Endothelial cell of umbilical vein (primary cell): ENCODE results near the gene FILIP1L. TPM values are rescaled to one million over a fixed set of nuclear protein-coding genes. Genes with fewer than 3 reads are reported as not detected.

Experiments
- BruUV-seq: library from RNA; stranded (reverse); fragments of 400-500 nt; replicated peaks from 2 replicates; lab custom pipeline; 2021; lab: Mats Ljungman, UMichigan
- CTCF ChIA-PET: fragments of 300-600, 350-600 bp; sonication (Branson Sonifier 250); formaldehyde crosslinking; loops from one replicate; lab custom pipeline; 2021; ENCODE audit warnings: antibody characterized with exemption, inconsistent platforms; lab: Charles Lee
- POLR2A ChIA-PET: fragments of 300-600, 350-600 bp; sonication (Branson Sonifier 250); formaldehyde crosslinking; loops from one replicate; lab custom pipeline; 2021; ENCODE audit warnings: antibody characterized with exemption, inconsistent platforms; lab: Charles Lee
- DNase-seq: peaks from one replicate; pipeline ENCODE4 v3.0.0-alpha.2; 2011; ENCODE audit warnings: low read depth, low spot score
- FAIRE-seq: peaks from 2 replicates; lab custom pipeline; 2011; peaks lifted over from hg19 to GRCh38; lab: Jason Lieb, UNC
- H2AFZ ChIP-seq: 2 replicates; pipeline ENCODE4 v1.6.0; 2012; ENCODE audit warnings: low read depth, low read length, control low read depth, inconsistent platforms
- H3K27ac ChIP-seq: 2 replicates; pipeline ENCODE4 v1.5.1; 2011; ENCODE audit warnings: low read depth, mild to moderate bottlenecking, control low read depth, low read length, moderate library complexity; ENCODE audit not compliant: insufficient read depth
- H3K27me3 ChIP-seq, 2 experiments: 2 replicates each; pipeline versions ENCODE4 v1.6.0 to v1.6.1; 2011; ENCODE audit warnings: low read length in 2 of 2, mixed read lengths in 1 of 2; ENCODE audit not compliant: control insufficient read depth in 2 of 2, insufficient read depth in 2 of 2
- H3K36me3 ChIP-seq, 2 experiments: 2 replicates in 1 of 2; 3 replicates in 1 of 2; pipeline ENCODE4 v1.5.1; 2011; ENCODE audit warnings: low read length in 2 of 2, mild to moderate bottlenecking in 1 of 2, moderate library complexity in 1 of 2; ENCODE audit not compliant: control insufficient read depth in 2 of 2, insufficient read depth in 2 of 2; ENCODE audit errors: extremely low read depth in 1 of 2
- H3K4me1 ChIP-seq: 3 replicates; pipeline ENCODE4 v1.5.1; 2011; ENCODE audit warnings: mild to moderate bottlenecking, low read length; ENCODE audit not compliant: control insufficient read depth, insufficient read depth; ENCODE audit errors: extremely low read depth
- H3K4me2 ChIP-seq: 2 replicates; pipeline ENCODE4 v1.6.1; 2011; ENCODE audit warnings: low read length, control low read depth, mixed read lengths; ENCODE audit not compliant: insufficient read depth
- H3K4me3 ChIP-seq, 3 experiments: fragments of 200-600 bp in 1 of 3; sonication (generic), shearing (Covaris generic) in 1 of 3; replicated peaks in 1 of 3; 2 replicates each; pipeline ENCODE4 v1.5.1; 2011 to 2016; ENCODE audit warnings: control low read depth in 3 of 3, low read length in 3 of 3, mild to moderate bottlenecking in 2 of 3, inconsistent platforms in 1 of 3, low read depth in 1 of 3, moderate library complexity in 1 of 3; ENCODE audit not compliant: insufficient read depth in 1 of 3
- H3K79me2 ChIP-seq: 2 replicates; pipeline ENCODE4 v1.6.0; 2012; ENCODE audit warnings: low read length, inconsistent platforms; ENCODE audit not compliant: control insufficient read depth, insufficient read depth
- H3K9ac ChIP-seq: replicated peaks from 2 replicates; pipeline ENCODE3; 2011; ENCODE audit warnings: low read length, control low read depth; ENCODE audit not compliant: insufficient read depth; ENCODE audit errors: extremely low read depth
- H3K9me1 ChIP-seq: replicated peaks from 3 replicates; pipeline ENCODE4 v1.6.0; 2011; ENCODE audit warnings: mild to moderate bottlenecking, low read length; ENCODE audit not compliant: control insufficient read depth, insufficient read depth; ENCODE audit errors: extremely low read depth
- H3K9me3 ChIP-seq: replicated peaks from 2 replicates; pipeline ENCODE4 v1.5.1; 2012; ENCODE audit warnings: low read length, inconsistent platforms; ENCODE audit not compliant: control insufficient read depth, insufficient read depth
- H4K20me1 ChIP-seq: replicated peaks from 2 replicates; pipeline ENCODE3; 2011; ENCODE audit warnings: mild to moderate bottlenecking, low read length; ENCODE audit not compliant: control insufficient read depth, insufficient read depth; ENCODE audit errors: extremely low read depth
- CTCF ChIP-seq, 2 donors: IDR thresholded peaks; 1 replicate in 1 of 2; 2 replicates in 1 of 2; pipeline ENCODE4 v1.5.1; 2011; ENCODE audit warnings: low read length in 2 of 2, mild to moderate bottlenecking in 2 of 2, moderate library complexity in 2 of 2, control low read depth in 1 of 2, inconsistent platforms in 1 of 2, low read depth in 1 of 2; ENCODE audit not compliant: insufficient read depth in 1 of 2; ENCODE audit errors: extremely low read depth in 1 of 2
- EZH2 ChIP-seq: IDR thresholded peaks from 2 replicates; pipeline ENCODE4 v1.6.1; 2012; ENCODE audit warnings: borderline replicate concordance, low read depth, mild to moderate bottlenecking, moderate library complexity, low read length, inconsistent platforms; ENCODE audit not compliant: severe bottlenecking
- FOS ChIP-seq: IDR thresholded peaks from 2 replicates; pipeline ENCODE4 v1.6.1; 2011; ENCODE audit warnings: mild to moderate bottlenecking, low read length, moderate library complexity, borderline replicate concordance; ENCODE audit not compliant: insufficient read depth
- GATA2 ChIP-seq: IDR thresholded peaks from 2 replicates; pipeline ENCODE4 v1.7.0; 2011; ENCODE audit warnings: low read depth, mild to moderate bottlenecking, moderate library complexity, mixed read lengths, low read length; ENCODE audit not compliant: insufficient read length, insufficient read depth
- MYC ChIP-seq: IDR thresholded peaks from one replicate; pipeline ENCODE4 v1.6.1; 2011; ENCODE audit warnings: mild to moderate bottlenecking, low read depth, low read length
- POLR2A ChIP-seq: IDR thresholded peaks from 2 replicates; pipeline ENCODE4 v1.6.1; 2012; ENCODE audit warnings: low read depth, mild to moderate bottlenecking, control low read depth, low read length
- POLR2AphosphoS5 ChIP-seq: IDR thresholded peaks from 2 replicates; pipeline ENCODE4 v1.6.1; 2012; ENCODE audit warnings: low read depth, mild to moderate bottlenecking, control low read depth, low read length, moderate library complexity; ENCODE audit not compliant: insufficient read depth
- dilution Hi-C: fragments of 300-500 bp; cut with MboI; formaldehyde crosslinking; loops from one replicate; pipeline ENCODE4 v1.15.0; 2019; ENCODE audit warnings: low sequenced_read_pairs; ENCODE audit not compliant: extremely low pct_ligation_motif_present
- intact Hi-C: fragments of 100-400 bp; cut with micrococcal nuclease; formaldehyde crosslinking; loops from one replicate; pipeline ENCODE4 v1.10.0; 2022
- polyA plus RNA-seq, 4 experiments: library from polyadenylated mRNA; depleted of rRNA in 3 of 4; stranded (reverse) in 3 of 4; unstranded in 1 of 4; fragments of >200 nt; gene quantifications; 2 replicates each; pipeline versions ENCODE4 v1.2.1 to v1.2.3, GENCODE V29; 2011 to 2012; ENCODE audit warnings: missing spikeins in 1 of 4
- total RNA-seq: library from RNA; stranded (reverse); gene quantifications from 2 replicates; pipeline ENCODE4 v1.2.3, GENCODE V29; 2021
- TF ChIP-seq, protein P1 (sequence below): IDR thresholded peaks from 2 replicates; pipeline ENCODE4 v1.6.1; 2011; ENCODE audit not compliant: insufficient read depth, insufficient read length

Gene FILIP1L
- total and polyA plus RNA-seq, 2 donors (not counting 3 experiments of a cell fraction or from before 2014, with no cell fraction given) = 26.0 to 29.9 TPM

- Histone ChIP-seq H3K27ac (no peak overlapping the region), H3K4me2 (no peak overlapping the region), H3K4me3 (no peak overlapping the region), H3K9me1 (no peaks in the 10 kb centered on the region), H3K9ac (no peak overlapping the region), H2AFZ (no peak overlapping the region), H3K9me3 (no peaks in the 10 kb centered on the region), H3K27me3 (no peaks in the 10 kb centered on the region), H4K20me1 (peaks cover 2% of the 10 kb centered on the region), H3K79me2 (peaks cover 28% of the 10 kb centered on the region), H3K4me1 (peaks cover 14% of the 10 kb centered on the region), H3K36me3 (peaks cover 0 to 5% of the 10 kb centered on the region in 2 experiments)
- no TSS peak for BruUV-seq
- FAIRE-seq = no peak
- CTCF ChIA-PET = interaction anchor here (0.7 to 2.2 kb wide), 10 partner anchors 9 to 744 kb away, joined by 3 to 21 read pairs (median 4); partner anchors contain the start of gene TBC1D23
- POLR2A ChIA-PET = no interaction called here
- DNase-seq = no peak
- intact Hi-C loops = no loop called here
- dilution Hi-C loops = no loop called here
- TF ChIP-seq MYC (no peak), CTCF (IDR thresholded peaks at IDR 0.05; ENCODE audit: extremely low read depth in 1 of 2, insufficient read depth in 1 of 2, low read depth in 1 of 2, low read length in 2 of 2) (no peak), EZH2 (no peak), GATA2 (no peak), POLR2A (no peak), POLR2AphosphoS5 (no peak), FOS (no peak)
- TF ChIP-seq, protein P1, sequence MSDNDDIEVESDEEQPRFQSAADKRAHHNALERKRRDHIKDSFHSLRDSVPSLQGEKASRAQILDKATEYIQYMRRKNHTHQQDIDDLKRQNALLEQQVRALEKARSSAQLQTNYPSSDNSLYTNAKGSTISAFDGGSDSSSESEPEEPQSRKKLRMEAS = no peak
These were observed 268.3 kb downstream of the FILIP1L start for GRCh38 chr3:99845999-99846398.
